Epithelial cell of prostate (primary cell): ENCODE results near the gene ABHD16A.

Experiments used
- DNase-seq: peaks from one replicate; pipeline ENCODE4 v3.0.0-alpha.2; 2011; ENCODE audit warnings: low read depth, low spot score
- H3K27ac ChIP-seq: fragments of 450-650 bp; 2 replicates; pipeline ENCODE4 v1.5.1; 2017; ENCODE audit warnings: mild to moderate bottlenecking

The ABHD16A gene

GRCh38 chr6:31702819-31703716 is at the start of gene ABHD16A:
ABHD16A (minus strand) TSS chr6:31703324; CDS start chr6:31703281, 43 bp downstream.
- DNase-seq = peak; percentile 83
- peak within 1 kb of the TSS; percentile 74 for H3K27ac ChIP-seq

GRCh38 chr6:31752739-31753319 is 49.7 kb upstream of the ABHD16A start:
- no peak for DNase-seq
- no peak overlapping the region for H3K27ac ChIP-seq

DNA sequence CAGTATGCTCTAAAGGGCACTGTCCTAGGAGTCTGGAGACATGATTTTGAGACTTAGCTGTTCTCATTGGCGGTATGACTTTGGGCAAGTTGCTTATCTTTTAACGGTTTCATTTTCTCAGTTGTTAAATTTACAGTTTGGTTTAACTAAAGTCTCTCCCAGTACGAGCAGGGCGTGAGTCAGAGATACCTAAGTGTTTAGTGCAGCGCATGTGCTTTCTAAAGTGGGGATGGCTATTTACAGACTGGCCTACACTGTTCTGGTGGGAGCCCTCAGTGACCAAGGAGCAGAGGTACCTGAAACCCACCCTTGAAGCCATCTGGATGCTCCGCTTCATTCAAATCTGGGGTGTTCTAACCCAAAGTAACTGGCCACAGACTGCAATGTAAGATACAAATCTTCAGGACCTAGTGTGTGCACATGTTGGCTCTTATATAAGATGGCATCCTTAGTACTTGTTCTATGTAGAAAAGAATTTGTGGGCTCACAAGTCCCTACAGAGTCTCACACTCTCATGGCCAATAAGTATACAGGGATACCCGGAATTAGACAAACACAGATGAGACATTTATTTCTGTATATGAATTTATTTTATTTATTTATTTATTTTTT is 47.4 kb upstream of the ABHD16A start:
- DNase-seq = no peak
- H3K27ac ChIP-seq = no peak overlapping the region

GRCh38 chr6:31749301-31750036 is 46.3 kb upstream of the ABHD16A start:
- DNase-seq = no peak
- H3K27ac ChIP-seq = no peak overlapping the region

GRCh38 chr6:31744422-31744821 is 41.3 kb upstream of the ABHD16A start:
- DNase-seq = no peak
- no peak overlapping the region for H3K27ac ChIP-seq

DNA sequence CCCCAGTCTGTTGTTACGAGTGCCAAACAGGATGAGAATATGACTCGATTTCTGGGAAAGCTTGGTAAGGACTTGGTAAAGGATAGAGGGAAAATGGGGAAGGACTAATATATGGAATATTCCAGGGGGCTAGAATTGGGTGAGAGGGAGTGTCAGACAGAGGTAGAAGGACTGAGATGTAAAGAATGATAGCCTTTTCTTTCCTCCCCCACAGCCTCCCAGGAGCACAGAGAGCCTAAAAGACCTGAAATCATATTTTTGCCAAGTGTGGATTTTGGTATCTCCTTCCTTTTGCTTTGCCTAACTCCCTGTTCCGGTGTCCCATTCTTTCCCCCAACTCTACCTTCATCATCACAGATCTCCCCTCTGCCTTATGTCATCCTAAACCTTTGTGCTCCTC is 39.8 kb upstream of the ABHD16A start:
- no peak for DNase-seq
- H3K27ac ChIP-seq = no peak overlapping the region

DNA sequence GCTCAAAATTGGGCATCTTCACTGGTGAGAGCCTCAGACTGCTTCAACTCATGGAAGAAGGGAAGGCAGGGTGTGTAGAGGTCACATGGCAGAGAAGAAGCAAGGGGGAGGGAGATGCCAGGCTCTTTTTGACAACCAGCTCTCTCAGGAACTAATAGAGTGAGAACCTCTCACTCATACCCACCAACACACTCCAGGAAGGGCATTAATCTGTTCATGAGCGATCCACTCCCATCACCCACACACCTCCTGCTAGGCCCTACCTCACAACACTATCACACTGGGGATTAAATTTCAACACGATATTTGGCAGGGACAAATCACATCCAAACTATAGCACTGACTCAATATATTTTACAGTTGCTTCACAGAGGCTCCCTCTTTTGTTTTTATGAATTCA is 38.7 kb upstream of the ABHD16A start:
- no peak overlapping the region for H3K27ac ChIP-seq
- no peak for DNase-seq

DNA sequence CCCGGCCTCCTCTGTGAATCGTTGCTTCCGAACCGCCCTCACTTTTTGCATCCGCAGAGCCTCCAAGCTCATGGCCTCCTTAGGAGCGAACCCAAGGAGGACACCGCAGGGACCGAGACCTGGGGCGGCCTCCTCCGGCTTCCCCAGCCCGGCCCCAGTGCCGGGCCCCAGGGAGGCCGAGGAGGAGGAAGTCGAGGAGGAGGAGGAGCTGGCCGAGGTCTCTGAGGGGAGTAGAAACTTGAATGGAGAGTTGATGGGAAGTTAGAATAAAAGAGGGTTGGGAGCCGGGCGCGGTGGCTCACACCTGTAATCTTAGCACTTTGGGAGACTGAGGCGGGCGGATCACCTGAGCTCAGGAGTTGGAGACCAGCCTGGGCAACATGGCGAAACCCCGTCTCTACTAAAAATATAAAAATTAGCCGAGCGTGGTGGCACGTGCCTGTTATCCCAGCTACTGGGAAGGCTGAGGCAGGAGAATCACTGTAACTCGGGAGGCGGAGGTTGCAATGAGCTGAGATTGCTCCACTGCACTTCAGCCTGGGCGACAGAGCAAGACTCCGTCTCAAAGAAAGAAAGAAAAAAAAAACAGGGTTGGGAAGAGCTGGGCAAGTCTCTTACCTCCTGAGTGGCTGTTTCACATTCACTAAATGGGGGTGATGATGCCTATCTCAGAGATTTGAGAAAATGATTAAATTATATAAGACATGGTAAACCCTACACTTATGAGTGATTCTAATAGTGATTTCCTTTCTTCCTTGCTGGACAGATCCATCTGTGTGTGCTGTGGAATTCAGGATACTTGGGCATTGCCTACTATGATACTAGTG is 37.5 kb upstream of the ABHD16A start:
- H3K27ac ChIP-seq = peak overlapping the region; percentile 43
- DNase-seq = no peak

- peak; percentile 93 for DNase-seq
- peak within 1 kb of the TSS; percentile 96 for H3K27ac ChIP-seq
Measured at GRCh38 chr6:31739639-31740396, 36.7 kb upstream of the ABHD16A start, which contains the start of gene MSH5. MSH5 (plus strand) TSS chr6:31740005; CDS start chr6:31740467, 462 bp downstream.

DNA sequence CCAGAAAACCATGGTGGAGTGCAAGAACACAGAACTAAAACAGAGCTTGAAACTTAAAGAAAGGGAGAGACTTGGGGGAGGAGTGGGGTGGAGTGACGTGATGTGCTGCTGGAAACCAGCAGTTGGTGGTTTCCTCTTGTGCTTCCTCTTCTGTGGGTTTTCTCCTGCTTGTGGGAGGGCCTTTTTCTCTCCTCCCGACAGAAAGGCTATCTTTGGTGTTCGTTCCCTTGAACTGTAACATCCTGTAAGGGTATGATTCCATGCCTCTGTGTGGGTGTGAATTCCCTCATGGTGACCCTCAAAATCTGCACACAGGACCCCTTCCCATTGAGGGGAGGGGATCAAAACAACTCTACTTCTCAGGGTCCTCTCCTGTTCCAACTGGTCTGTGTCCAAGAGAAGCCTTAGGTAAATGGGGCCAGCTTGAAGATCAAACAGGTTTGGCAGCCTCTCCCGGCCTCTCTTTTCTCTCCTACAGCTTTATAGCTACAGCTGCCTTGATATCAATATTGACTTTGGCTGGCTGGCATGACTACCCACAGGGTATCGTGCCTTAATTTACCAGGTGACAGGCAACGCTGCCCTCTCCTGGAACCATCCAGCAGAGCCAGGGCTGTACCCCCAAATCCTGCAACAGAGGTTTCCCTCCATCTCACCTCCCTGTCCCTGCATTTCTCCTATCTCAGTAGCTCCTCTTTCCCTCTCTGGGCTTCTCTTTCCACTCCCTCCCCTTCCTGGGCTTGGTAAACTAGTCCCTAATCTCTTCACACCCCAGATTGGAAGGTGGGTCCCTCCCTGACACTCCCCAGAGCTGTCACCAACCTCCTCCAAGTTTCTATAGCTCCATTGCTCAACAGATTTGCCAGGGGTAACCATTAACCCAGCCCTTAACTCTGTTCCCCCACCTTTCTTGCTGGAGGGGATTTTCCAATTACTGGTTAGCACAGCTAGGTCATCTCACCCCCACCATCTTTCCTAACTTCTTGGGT is 35.2 kb upstream of the ABHD16A start:
- peak overlapping the region; percentile 96 for H3K27ac ChIP-seq
- DNase-seq = no peak

DNA sequence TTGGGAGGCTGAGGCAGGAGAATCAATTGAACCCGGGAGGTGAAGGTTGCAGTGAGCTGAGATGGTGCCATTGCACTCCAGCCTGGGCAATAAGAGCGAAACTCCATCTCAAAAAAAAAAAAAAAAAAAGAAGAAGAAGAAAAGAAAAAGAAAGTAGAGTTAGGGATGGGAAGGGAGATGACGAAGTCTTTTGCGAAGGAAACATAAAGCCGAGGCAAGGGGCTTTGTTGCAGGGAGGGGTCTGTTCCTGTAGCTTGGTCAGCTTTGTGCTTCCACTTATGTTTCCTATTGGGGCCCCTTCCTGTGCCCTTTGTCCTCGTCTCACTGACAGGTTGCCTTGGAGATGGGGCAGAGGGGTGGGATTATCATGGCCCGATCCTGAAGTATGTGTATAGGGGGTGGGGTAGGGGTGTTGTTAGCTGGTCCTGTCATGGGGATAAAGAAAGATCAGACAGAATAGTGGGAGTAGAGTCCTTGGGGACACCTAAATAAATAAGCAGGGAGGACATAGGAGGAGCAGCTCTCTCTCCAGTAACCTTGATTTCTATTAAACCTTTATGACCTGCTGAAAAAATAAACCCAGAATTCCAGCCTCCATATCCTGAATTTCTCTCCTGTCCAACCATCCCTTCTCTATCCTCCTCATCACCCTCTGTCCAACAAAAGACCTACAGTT is 34.3 kb upstream of the ABHD16A start:
- peak overlapping the region; percentile 96 for H3K27ac ChIP-seq
- no peak for DNase-seq

GRCh38 chr6:31736768-31737314 is 33.7 kb upstream of the ABHD16A start:
- DNase-seq = no peak

GRCh38 chr6:31736021-31736767 is 33.1 kb upstream of the ABHD16A start, which contains the start of gene CLIC1:
CLIC1 (minus strand) TSS chr6:31736530; CDS start chr6:31736300, 230 bp downstream.
- H3K27ac ChIP-seq = peak within 1 kb of the TSS; percentile 96
- DNase-seq = no peak

More at GRCh38 chr6:31736768-31737314, 33.7 kb upstream of the ABHD16A start:
- peak overlapping the region; percentile 96 for H3K27ac ChIP-seq

- no peak for DNase-seq
- H3K27ac ChIP-seq = peak overlapping the region; percentile 96
Measured at GRCh38 chr6:31734821-31735406, 31.8 kb upstream of the ABHD16A start.

- H3K27ac ChIP-seq = peak overlapping the region; percentile 96
- no peak for DNase-seq
Measured at GRCh38 chr6:31734247-31734820, 31.2 kb upstream of the ABHD16A start.
